KBM-7 (cell line): ENCODE measurements around the gene EHBP1L1.
"Not testable (repeated sequence)": the region's sequence is repeated elsewhere in the genome, so short reads cannot be mapped to it uniquely, and the experiment has no call there.

Source experiments
- DNase-seq: peaks from one replicate; pipeline ENCODE4 v3.0.0-alpha.2; 2015
- in situ Hi-C: fragments of 300-500 bp; cut with MboI; formaldehyde crosslinking; loops from 2 replicates; pipeline ENCODE4 v1.14.3; 2020; ENCODE audit warnings: low sequenced_read_pairs, low pct_unique_long_range_greater_than_20kb, mixed read lengths

The EHBP1L1 gene

DNA sequence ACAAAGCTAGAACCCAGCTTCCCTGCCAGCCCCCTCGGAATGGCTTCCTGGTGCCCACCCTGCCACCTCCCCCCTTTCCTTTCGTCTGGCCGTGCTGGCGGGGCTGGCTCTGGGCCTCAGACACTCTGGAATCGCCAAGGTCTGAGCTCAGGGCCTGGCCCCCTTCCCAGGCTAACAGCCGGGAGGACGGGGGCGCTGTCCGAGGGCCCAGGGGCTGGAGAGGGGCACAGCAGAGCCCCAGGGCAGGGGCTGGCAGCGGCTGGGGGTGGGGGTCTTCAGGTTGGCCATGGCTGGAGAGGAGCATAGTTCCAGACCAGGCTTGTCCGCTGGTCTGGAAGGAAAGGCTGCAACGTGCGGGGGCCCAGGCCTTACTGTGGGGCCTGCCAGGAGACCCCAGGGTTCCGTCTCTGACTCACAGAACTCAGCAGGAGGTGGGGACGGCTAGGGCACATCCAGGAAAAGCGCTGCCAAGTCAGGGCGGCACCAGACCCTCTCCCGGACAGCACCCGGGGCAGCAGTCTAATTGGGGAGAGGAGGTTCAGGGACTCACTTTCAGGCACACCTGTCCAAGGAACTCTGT is 16.8 kb upstream of the EHBP1L1 start:
- in situ Hi-C loops, result no loop called here

DNA sequence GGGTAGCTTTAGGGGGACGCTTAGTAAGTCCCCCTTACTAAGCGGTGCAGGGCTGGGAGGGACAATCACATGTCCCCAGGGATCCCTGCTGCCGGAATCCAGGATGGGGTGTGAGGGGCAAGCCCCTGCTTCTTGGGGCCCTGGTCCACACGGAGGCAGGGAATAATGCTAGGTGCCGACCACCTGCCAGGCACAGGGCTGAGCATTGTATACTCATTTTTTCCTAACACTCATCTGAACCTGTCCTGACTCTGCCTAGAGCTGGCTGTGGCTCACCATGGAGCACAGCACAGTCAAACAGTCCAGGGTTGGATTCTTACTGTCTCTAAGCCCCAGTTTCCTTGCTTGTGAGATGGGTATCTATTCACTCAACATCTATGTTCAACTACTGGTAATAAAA is 16.3 kb upstream of the EHBP1L1 start:
- in situ Hi-C loops, result no loop called here
- DNase-seq, result no peak

More for the DNA sequence above, 16.8 kb upstream of the EHBP1L1 start:
- no peak for DNase-seq

DNA sequence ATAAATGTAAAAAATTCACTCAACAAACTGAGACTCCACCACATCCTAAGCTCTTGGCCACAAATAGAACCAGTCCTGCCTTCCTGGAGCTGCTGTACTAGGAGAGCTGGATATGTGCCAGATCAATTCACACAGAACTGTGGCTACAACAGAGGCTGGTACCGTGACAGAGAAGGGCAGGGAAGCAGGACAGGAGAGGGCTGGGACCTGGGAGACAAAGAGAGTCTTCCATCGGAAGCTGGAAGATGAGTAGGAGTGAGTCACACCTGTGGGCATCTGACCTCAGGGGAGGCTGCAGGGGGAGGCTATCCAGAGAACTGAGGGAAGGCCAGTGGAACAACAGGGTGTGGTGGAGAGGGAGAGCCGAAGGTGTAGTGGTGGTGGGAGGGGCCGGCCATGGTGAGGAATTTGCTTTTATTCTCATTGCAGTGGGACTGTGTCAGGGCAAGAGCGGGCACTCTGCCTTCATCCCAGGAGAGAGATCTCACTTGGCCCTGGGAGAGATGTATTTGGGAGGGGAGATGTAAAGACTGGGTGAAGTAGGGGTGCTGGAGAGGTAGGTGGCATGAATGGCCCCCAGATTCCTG is 15.8 kb upstream of the EHBP1L1 start:
- in situ Hi-C loops, result no loop called here
- no peak for DNase-seq

DNA sequence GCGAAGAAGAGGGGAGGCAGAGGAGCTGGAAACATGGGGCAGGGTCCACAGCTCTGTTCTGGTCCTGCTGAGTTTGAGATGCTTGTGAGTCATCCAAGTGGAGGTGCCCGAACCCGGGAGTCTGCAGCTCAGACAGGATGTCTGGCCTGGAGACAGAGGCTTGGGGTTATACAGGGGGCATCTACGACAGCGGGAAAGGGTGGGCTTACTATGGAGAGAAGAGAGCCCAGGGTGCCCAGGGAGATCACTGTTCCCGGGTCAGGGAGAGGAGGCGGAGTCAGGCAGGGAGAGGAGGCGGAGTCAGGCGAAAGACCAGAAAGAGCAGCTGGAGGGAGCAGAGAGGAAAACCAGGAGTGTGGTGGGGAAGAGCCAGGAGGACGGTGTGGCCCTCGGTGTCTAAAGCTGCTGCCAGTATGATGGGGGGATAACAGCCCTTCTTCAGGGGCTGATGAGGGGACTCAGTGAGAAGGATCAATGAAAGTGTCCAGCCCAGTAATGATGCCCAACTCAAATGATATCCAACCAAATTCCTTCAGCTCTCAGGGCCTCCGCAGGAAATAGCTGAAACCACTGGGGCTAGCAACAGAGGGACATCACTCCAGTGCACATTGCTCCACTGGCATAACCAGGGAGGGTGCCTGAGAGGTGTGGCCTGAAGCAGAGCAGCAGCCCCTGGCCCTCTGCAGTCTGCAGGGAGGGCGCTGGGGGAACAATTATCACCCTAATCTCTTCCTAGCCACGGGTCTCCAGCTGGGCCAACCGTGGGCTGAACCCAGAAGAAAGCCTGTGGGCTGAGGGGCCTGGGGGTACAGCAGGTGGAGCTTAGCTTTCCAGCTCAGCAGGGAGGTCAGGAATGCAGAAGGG is 15.1 kb upstream of the EHBP1L1 start:
- no peak for DNase-seq
- in situ Hi-C loops, result no loop called here

DNA sequence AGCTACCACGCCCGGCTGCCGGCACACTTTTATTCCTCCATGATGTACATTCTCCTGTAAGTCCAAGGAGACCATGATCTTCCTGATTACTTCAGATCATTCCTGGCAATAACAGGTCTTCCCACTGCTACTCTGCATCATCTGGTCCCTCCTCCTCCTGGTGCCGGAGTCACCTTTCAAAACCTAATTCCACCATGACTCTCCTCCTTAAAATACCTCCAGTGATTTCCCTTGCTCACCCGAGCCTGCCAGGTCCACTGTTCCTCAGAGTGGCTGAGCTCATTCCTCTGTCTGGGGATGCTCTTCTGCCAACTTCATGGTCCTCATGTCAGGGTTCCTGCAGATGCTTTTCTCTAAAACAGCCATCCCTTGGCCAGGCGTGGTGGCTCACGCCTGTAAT is 13.8 kb upstream of the EHBP1L1 start:
- DNase-seq, result no peak
- in situ Hi-C loops, result no loop called here

DNA sequence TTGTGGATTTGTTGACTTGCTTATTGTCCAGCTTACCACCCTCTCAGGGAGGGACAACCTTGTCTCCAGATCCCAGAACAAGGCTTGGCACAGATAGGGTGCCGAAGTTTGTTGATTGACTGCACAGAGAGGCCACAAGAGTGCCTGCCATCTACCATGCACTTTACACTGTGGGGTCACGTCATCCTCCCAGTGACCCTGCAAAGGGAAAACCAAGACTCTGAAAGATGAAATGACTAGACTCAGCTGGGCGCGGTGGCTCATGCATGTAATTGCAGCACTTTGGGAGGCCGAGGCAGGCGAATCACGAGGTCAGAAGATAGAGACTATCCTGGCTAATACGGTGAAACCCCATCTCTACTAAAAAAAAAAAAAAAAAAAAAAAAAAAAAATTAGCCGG is 13.1 kb upstream of the EHBP1L1 start:
- in situ Hi-C loops, result no loop called here
- DNase-seq, result no peak

DNA sequence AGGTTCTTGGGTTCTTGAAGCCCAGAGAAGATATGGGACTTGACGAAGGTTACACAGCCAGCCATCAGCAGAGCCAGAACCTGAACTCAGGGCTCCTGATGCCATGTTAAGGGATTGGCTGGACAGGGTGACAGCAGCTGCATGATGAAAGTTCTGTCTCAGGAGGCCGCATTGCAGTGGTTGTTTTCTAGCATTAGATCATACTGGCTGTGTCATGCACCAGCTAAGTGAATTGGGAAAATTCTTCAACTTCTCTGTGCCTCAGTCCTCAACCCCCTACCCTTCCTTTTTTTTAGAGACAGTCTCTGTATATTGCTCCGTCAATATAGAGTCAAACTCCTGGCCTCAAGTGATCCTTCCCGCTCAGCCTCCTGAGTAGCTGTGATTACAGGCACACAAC is 12.3 kb upstream of the EHBP1L1 start:
- in situ Hi-C loops, result no loop called here

DNA sequence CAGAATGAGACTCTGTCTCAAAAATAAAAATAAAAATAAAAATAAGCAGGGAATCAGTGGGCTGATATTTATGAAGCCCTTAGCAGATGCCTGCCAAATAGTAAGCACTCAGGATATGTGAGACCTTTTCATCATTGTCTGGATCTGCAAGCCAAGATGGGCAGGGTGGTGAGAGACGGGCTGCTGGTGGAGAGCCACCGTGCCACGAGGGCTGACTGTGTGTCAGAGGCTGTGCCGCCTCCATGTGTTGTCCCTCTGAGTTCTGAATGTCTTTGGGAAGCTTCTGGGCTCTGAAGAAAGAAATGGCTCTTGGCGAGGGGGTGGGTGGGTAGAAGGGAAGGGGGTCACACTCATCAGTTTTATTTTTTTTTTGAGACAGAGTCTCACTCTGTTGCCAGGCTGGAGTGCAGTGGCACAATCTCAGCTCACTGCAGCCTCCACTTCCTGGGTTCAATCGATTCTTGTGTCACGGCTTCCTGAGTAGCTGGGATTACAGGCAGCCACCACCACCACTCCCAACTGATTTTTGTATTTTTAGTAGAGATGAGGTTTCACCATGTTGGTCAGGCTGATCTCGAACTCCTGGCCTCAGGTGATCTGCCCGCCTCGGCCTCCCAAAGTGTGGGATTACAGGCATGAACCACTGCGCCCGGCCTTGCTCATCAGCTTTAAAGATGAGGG is 10.8 kb upstream of the EHBP1L1 start:
- in situ Hi-C loops, DNase-seq: not testable (repeated sequence)

More for the DNA sequence above, 12.3 kb upstream of the EHBP1L1 start:
- no peak for DNase-seq

DNA sequence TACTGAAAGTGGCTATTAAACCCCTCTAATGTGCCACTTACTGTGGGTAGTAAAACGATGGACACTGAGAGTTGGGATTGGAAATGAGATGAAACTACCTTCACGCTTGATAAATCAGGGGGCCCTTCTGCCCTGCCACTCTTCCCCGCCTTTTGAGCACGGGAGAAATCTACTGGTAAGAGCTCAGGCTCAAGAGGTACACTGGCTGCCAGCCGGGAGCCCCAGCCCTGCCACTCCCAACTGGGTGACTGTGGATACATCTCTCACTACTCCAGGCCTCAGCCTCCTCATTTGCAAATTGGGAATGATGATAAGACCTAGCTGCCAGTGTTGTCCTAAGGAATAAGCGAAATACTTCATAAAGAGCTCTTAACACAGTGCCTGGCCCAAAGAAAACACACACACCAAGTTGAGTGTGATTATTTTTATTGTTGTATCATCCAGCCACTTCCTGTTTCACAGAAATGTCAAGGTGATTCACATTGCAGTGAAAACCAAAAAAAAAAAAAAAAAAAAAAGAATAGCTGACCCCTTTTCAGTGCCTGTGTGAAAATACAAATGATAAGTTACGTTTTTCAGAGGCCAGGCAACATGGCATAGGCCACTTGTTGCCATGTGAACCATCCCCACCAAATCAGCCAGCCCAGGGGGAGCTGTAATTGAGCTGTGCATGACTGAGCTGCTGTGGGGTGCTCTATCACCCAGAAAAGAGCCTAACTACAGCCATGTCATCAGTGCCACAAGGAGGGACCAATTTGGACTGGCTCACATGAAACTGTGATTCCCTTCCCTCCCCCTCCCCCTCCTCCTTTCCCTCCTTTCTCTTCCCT is 10.0 kb upstream of the EHBP1L1 start:
- in situ Hi-C loops, result no loop called here
- DNase-seq, result no peak

DNA sequence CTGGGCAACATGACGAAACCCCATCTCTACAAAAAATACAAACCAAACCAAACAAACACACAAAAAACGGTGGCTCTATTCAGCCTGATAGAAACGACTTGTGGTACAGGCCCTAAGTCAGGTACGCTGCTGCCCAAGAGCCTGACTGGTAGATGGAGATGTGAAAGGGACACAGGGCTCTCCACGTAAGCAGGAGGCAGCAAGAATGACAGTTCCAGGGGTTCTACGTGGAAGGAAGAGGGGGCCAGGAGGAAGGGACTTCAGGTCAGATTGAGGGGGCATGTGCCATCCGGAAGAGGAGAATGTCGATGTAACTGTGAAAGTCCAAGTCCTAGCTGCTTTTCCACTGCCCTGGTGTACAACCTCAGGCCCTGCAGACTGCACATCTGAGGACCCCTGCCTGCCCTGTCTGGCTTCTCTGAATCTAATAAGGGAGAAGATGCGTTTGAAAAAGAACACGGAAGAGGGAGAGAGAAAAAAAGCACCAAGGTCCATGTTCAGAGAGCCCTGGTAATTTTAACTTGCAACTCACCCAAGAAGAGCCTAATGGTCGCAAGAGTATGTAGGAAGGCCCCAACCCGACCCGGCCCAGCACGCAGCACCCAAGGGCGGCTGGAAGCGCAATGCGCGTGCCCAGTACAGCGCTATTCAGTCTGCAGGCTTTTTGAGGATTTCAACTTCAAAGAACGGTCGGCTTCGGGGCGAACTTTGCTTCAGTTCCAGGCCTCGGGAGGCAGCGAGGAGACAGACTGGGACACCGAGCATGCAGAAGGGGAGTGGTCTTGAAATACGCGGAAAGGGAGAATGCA is 6.5 kb upstream of the EHBP1L1 start:
- no peak for DNase-seq
- in situ Hi-C loops, result no loop called here

DNA sequence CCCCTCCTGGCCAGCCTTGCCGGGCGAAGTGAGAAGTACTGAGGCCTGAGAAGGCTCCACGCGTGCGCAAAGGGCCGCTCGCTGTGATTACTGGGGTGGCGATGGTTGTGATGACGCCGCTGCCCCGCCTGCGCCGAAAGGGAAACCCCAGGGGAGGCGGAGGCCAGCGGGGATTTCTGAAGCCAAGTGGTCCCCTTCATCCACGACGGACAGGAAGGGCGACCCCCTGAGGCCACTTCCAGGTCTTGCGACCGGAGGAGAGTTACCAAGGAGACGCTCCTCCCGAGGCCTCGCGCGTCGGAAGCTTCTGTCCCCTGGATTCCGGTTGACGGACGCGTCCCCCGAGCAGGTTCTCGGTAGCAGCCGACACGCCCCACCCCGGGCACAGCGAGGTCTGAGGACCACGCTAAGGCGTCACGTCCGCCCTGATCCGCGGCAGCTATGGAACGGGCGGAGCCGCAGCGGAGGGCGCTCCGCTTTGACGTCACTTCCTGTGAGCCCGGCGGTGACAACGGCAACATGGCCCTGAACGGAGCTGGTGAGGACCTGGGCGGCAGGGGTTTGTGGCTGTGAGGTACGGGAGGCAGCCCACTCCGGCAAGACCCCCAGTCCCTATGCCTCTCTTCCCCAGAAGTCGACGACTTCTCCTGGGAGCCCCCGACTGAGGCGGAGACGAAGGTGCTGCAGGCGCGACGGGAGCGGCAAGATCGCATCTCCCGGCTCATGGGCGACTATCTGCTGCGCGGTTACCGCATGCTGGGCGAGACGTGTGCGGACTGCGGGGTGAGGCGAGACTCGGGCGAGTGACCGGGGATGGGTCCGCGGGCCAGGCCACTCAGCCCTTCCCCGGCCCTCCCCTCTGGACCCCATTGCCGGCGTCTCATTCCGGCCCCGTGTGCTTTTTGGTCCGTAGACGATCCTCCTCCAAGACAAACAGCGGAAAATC is 5.6 kb upstream of the EHBP1L1 start, which contains the start of gene ZNRD2:
ZNRD2 (plus strand) TSS at position 505 of the 946 bp plus-strand sequence; CDS start at position 520, 15 bp downstream.
- DNase-seq, result peak; percentile 99
- in situ Hi-C loops, result no loop called here

DNA sequence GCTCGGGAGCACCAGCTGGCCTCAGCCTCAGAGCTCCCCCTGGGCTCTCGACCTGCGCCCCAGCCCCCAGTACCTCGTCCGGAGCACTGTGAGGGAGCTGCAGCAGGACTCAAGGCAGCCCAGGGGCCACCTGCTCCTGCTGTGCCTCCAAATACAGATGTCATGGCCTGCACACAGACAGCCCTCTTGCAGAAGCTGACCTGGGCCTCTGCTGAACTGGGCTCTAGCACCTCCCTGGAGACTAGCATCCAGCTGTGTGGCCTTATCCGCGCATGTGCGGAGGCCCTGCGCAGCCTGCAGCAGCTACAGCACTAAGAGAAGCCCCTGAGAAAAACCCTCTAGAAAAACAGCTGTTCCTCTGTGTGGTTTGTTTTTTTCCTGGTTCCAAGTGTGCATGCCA is 4.4 kb upstream of the EHBP1L1 start:
- no peak for DNase-seq
- in situ Hi-C loops, result no loop called here

DNA sequence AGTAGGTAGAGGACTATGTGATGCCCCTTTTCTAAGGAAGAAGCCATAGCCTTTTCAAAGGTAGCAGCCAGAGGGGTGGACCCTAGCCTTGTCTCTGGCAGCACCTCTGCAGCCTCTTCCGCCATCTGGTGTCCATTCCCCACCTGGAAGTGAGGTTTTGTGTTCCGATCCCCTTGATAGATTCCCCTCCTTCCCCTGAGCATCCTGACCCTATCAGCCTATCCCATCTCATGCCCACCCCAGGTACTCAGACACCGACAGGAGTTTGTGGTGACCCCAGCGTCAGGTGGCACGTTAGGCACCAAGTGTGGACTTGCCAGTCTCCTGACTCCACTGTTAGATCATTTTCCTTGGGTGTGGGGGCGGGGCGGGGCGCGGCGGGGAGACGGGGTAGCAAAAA is 3.9 kb upstream of the EHBP1L1 start:
- in situ Hi-C loops, result no loop called here
- DNase-seq, result peak; percentile 63

DNA sequence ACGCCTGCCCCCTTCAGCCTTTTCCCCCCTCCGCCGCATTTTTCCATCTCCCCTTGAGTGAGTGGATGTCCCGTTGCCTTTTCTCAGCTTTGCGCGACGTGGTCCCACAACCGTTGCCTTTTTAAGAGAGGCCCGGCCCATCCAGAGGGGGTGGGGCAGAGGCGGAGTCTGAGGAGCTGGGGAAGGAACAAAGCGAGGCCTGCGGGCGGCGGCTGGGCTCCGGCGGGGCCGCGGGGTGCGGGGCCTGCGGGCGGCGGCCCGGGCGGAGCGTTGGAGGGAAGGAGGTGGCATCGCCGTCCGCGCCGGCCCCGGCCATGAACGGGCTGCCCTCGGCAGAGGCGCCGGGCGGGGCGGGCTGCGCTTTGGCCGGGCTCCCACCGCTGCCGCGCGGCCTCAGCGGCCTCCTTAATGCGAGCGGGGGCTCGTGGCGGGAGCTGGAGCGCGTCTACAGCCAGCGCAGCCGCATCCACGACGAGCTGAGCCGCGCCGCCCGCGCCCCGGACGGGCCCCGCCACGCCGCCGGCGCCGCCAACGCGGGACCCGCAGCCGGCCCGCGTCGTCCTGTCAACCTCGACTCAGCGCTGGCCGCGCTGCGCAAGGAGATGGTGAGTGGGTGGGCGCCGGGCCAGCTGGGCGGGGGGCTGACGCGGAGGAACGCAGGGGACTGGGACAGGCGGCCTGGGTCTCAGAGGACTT is 3.3 kb upstream of the EHBP1L1 start, which contains the start of gene FAM89B:
FAM89B (plus strand) TSS at position 183 of the 696 bp plus-strand sequence; CDS start at position 315, 132 bp downstream.
- DNase-seq, result peak; percentile 85
- in situ Hi-C loops, result no loop called here

DNA sequence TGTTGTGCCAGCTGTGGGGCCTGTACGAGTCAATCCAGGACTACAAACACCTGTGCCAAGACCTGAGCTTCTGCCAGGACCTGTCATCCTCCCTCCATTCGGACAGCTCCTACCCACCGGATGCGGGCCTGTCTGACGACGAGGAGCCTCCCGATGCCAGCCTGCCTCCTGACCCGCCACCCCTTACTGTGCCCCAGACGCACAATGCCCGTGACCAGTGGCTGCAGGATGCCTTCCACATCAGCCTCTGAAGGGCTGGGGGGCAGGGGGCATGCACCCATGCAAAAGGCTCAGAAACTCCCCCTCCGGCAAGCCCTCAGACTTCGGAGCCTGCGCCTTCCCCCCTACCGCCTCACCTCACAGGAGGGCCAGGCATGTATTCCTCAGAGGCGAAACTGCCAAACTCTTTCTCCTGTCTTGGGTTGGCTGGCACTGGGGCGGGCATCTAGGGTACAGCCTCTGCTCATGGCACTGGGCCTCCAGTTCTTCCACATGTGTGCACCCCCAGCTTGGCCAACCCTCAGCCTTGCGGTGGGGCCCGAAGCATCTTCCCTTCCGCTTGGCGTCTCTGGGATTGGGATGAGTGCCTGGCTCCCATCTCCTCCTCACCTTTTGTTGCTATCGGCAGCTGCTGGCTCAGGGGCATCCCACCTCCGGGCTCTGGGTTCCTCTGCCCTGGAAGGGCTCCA is 2.3 kb upstream of the EHBP1L1 start:
- DNase-seq, result no peak
- in situ Hi-C loops, result no loop called here
